ENCODE measurements around the gene MZT2B. TPM values are rescaled to one million over a fixed set of nuclear protein-coding genes. Genes with fewer than 3 reads are reported as not detected.

Gene MZT2B
- total and polyA plus RNA-seq, 2 of the 4 experiments (the other 2 are of a cell fraction) = 24.9 to 115 TPM

GRCh38 chr2:130150181-130151144, 31.6 kb upstream of the MZT2B start:
- Histone ChIP-seq H3K14ac (replicated peaks; ENCODE audit: low read depth, low read length) (no peak overlapping the region), H3K27me3 (ENCODE audit: control insufficient read depth, insufficient read depth, low read length) (no peaks in the 10 kb centered on the region), H3K23ac (ENCODE audit: low read depth, low read length) (no peak overlapping the region), H3K18ac (ENCODE audit: low read depth, low read length) (no peak overlapping the region), H3K4me3 (ENCODE audit: insufficient read depth, low read depth, low read length) (no peak overlapping the region), H4K91ac (ENCODE audit: insufficient read depth, low read depth, low read length) (no peak overlapping the region), H2BK120ac (ENCODE audit: low read depth, low read length) (no peak overlapping the region), H3K9me3 (ENCODE audit: control insufficient read depth, insufficient read depth, low read length) (no peaks in the 10 kb centered on the region), H3K9me1 (ENCODE audit: insufficient read depth, low read length) (no peaks in the 10 kb centered on the region), H4K20me1 (ENCODE audit: insufficient read depth, low read length) (no peaks in the 10 kb centered on the region), H4K5ac (ENCODE audit: low read depth, low read length) (no peak overlapping the region), H3K4me1 (ENCODE audit: control insufficient read depth, insufficient read depth, low read length) (no peaks in the 10 kb centered on the region), H2AK9ac (replicated peaks; ENCODE audit: low read depth, low read length, poor library complexity) (no peak overlapping the region), H2BK15ac (ENCODE audit: low read depth, low read length) (no peak overlapping the region), H2BK20ac (ENCODE audit: low read depth, low read length) (no peak overlapping the region), H2AFZ (replicated peaks; ENCODE audit: low read length, poor library complexity) (no peak overlapping the region), H3K56ac (ENCODE audit: extremely low read depth, insufficient read depth, low read length) (no peak overlapping the region), H3K9ac (ENCODE audit: low read depth, low read length) (no peak overlapping the region), H3K4ac (ENCODE audit: low read depth, low read length) (no peak overlapping the region), H4K8ac (ENCODE audit: low read depth in 2 of 2, low read length in 2 of 2) (no peak overlapping the region), H3K79me1 (ENCODE audit: low read depth in 1 of 2, low read length in 2 of 2) (no peaks in the 10 kb centered on the region), H3K4me2 (ENCODE audit: low read depth, low read length) (no peak overlapping the region), H2BK5ac (ENCODE audit: low read depth, low read length, poor library complexity, severe bottlenecking) (no peak overlapping the region), H3K36me3 (ENCODE audit: control insufficient read depth, insufficient read depth, low read length) (peaks cover 23% of the 10 kb centered on the region; the same call in 1 of the 2 replicates), H3K27ac (ENCODE audit: insufficient read depth, low read length) (no peak overlapping the region), H2AK5ac (ENCODE audit: low read depth, low read length) (no peak overlapping the region)
- BruUV-seq (replicated peaks) = no TSS peak
- CTCF ChIA-PET = no interaction called here
- POLR2A ChIA-PET (ENCODE audit: unreplicated experiment) = no interaction called here
- dilution Hi-C loops (cut with HindIII; ENCODE audit: low sequenced_read_pairs, unreplicated experiment) (no loop called here), in situ Hi-C loops (cut with MboI; ENCODE audit: low sequenced_read_pairs) (loop anchor here (25.0 kb wide), 1 partner anchor 1362 kb away; no protein-coding TSS in a partner anchor), intact Hi-C loops (cut with micrococcal nuclease) (no loop called here)
- DNase-seq = no peak
- ATAC-seq (ENCODE audit: low read depth) = no peak
- WGBS, 2 experiments (ENCODE audit: extremely low coverage in 2 of 2, insufficient read length in 1 of 2) = 96% methylated on average over 8 of the region's 23 CpGs; no CpG with 5 or more reads in 1 of the 2 experiments
- no peak for TF ChIP-seq FOS (IDR thresholded peaks at IDR 0.05; ENCODE audit: low read depth, low read length)
- no peak for TF ChIP-seq MAFK (IDR thresholded peaks at IDR 0.05; ENCODE audit: low read depth, low read length)
- no peak for TF ChIP-seq RAD21 (IDR thresholded peaks at IDR 0.05; ENCODE audit: low read length)
- TF ChIP-seq MXI1 (IDR thresholded peaks at IDR 0.05; ENCODE audit: borderline replicate concordance, low read depth, low read length) = no peak
- no peak for TF ChIP-seq ELK1 (IDR thresholded peaks at IDR 0.05; ENCODE audit: borderline replicate concordance, low read depth, low read length)
- TF ChIP-seq NFE2L2 (IDR thresholded peaks at IDR 0.05; ENCODE audit: low read depth, low read length) = no peak
- TF ChIP-seq SMC3 (IDR thresholded peaks at IDR 0.05; ENCODE audit: low read depth, low read length) = no peak
- TF ChIP-seq POLR2A (IDR thresholded peaks at IDR 0.05; ENCODE audit: low read depth, low read length) = no peak
- TF ChIP-seq CTCF (conservative IDR thresholded peaks at IDR 0.05; ENCODE audit: low read depth, low read length) = no peak
- TF ChIP-seq USF2 (IDR thresholded peaks at IDR 0.05; ENCODE audit: low read depth, low read length) = no peak
- TF ChIP-seq MAZ (IDR thresholded peaks at IDR 0.05; ENCODE audit: borderline replicate concordance, low read depth, low read length) = no peak
- TF ChIP-seq RCOR1 (IDR thresholded peaks at IDR 0.05; ENCODE audit: insufficient replicate concordance, low read length) = no peak
- TF ChIP-seq RFX5 (IDR thresholded peaks at IDR 0.05; ENCODE audit: low read depth, low read length) = no peak
- TF ChIP-seq CHD1 (IDR thresholded peaks at IDR 0.05; ENCODE audit: low read depth, low read length) = no peak

Data from IMR-90 (cell line).